ENCODE measurements around the gene ALPI. TPM values are rescaled to one million over a fixed set of nuclear protein-coding genes. Genes with fewer than 3 reads are reported as not detected.
"Not testable (repeated sequence)": the region's sequence is repeated elsewhere in the genome, so short reads cannot be mapped to it uniquely, and the experiment has no call there.

Gene ALPI
- not detected for polyA plus RNA-seq (2013, experiment 1 of 2)
- polyA plus RNA-seq (2013, experiment 2 of 2) = not detected

DNA sequence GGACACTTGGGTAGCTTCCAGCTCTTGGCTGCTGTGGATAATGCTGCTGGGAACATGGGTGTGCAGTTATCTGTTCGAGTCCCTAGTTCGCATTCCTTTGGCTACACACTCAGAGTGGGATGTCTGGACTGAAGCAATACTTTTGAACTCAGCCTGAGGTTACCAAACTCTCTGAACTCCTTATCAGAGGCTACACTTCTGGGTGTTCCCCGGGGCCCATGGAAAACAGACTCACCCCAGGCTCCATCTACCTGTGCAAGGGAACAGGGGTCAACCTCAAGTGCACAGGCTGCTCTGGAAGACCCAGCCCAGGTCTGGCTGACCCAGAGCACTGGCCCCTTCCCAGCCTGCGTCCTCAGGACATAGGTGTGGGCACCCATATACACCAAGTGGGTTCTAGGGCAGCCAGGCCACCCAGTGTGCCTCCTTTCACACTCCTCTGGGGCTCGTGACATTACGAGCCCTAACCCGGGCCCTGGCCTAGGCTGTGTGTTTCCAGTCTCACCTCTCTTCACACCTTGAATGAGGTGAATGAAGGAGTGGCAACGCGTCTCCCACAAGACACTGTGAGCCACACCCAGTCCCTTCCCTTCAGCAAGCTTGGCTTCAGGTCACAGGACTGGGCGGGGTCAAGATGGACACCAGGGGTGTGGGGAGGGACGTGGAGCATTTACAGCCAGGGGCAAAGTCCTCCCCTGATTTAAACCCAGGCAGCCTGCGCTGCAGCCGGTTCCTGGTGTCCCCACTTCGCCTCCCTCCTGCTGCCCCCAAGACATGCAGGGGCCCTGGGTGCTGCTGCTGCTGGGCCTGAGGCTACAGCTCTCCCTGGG, at the start of gene ALPI:
Gene ALPI (plus strand): TSS at position 728 of the 830 bp plus-strand sequence. CDS start 47 bp downstream, at position 775.
- Histone ChIP-seq H4K8ac (ENCODE audit: low read depth, low read length) (no peak within 1 kb of the TSS), H3K4me3 (ENCODE audit: low read length) (no peak within 1 kb of the TSS), H3K79me2 (ENCODE audit: control insufficient read depth, insufficient read depth, low read length) (no peaks in the 10 kb centered on the region), H3K36me3 (ENCODE audit: control insufficient read depth, insufficient read depth, low read length) (no peaks in the 10 kb centered on the region), H3K4me1 (ENCODE audit: control insufficient read depth, low read depth, low read length) (no peaks in the 10 kb centered on the region), H2BK120ac (ENCODE audit: low read depth, low read length) (no peak within 1 kb of the TSS), H4K5ac (ENCODE audit: low read length) (no peak within 1 kb of the TSS), H3K9ac (ENCODE audit: low read length) (no peak within 1 kb of the TSS), H2BK5ac (ENCODE audit: low read length) (no peak within 1 kb of the TSS), H3K4ac (ENCODE audit: low read depth, low read length) (no peak within 1 kb of the TSS), H3K18ac (ENCODE audit: low read length) (no peak within 1 kb of the TSS), H3K27ac (ENCODE audit: low read depth, low read length) (no peak within 1 kb of the TSS), H3K56ac (ENCODE audit: low read length) (no peak within 1 kb of the TSS), H3K23ac (ENCODE audit: low read length) (no peak within 1 kb of the TSS), H3K4me2 (ENCODE audit: low read length) (no peak within 1 kb of the TSS), H3K27me3 (ENCODE audit: insufficient read depth, low read length, poor library complexity) (no peaks in the 10 kb centered on the region), H3K79me1 (ENCODE audit: low read length) (no peaks in the 10 kb centered on the region), H2BK15ac (replicated peaks; ENCODE audit: low read depth) (no peak within 1 kb of the TSS), H2AK5ac (ENCODE audit: low read length) (no peak within 1 kb of the TSS)
- no peak for DNase-seq
- no CpG with 5 or more reads among the region's 14 CpGs for WGBS (ENCODE audit: extremely low coverage, insufficient coverage, low lambda C conversion rate)

DNA sequence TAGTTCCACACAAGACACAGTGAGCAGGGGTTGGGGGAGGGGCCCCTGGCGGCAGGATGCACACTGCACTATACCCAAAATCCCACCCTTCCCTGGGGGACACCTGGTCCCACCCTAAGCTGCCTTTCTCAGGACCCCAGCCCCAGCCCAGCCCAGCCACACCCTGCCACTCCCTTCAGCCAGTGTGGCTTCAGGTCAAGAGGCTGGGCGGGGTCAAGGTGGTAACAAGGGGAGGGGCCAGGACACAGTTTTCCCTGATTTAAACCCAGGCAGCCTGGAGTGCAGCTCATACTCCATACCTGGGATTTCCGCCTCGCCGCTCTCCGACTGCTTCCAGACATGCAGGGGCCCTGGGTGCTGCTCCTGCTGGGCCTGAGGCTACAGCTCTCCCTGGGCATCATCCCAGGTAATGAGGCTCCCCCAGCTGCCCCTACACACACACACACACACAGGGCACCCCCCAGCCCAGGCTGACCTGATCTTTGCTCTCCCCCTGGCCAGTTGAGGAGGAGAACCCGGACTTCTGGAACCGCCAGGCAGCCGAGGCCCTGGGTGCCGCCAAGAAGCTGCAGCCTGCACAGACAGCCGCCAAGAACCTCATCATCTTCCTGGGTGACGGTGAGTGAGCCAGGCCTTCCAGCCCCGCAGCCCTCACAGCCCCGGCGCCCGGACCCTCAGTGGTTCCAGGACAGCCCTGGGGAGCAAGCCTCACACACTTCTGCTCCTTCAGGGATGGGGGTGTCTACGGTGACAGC, 49.2 kb upstream of the ALPI start, which contains the start of gene ALPG:
Gene ALPG (plus strand): TSS at position 289 of the 755 bp plus-strand sequence. CDS start 51 bp downstream, at position 340.
- Histone ChIP-seq H3K18ac (ENCODE audit: low read length) (no peak within 1 kb of the TSS), H2BK5ac (ENCODE audit: low read length) (no peak within 1 kb of the TSS), H3K27me3 (ENCODE audit: insufficient read depth, low read length, poor library complexity) (no peaks in the 10 kb centered on the region), H3K79me1 (ENCODE audit: low read length) (no peaks in the 10 kb centered on the region), H3K4ac (ENCODE audit: low read depth, low read length) (no peak within 1 kb of the TSS), H3K36me3 (ENCODE audit: control insufficient read depth, insufficient read depth, low read length) (no peaks in the 10 kb centered on the region), H3K23ac (ENCODE audit: low read length) (no peak within 1 kb of the TSS), H2AK5ac (ENCODE audit: low read length) (no peak within 1 kb of the TSS), H3K4me3 (ENCODE audit: low read length) (no peak within 1 kb of the TSS), H3K4me2 (ENCODE audit: low read length) (no peak within 1 kb of the TSS), H3K79me2 (ENCODE audit: control insufficient read depth, insufficient read depth, low read length) (no peaks in the 10 kb centered on the region), H3K9ac (ENCODE audit: low read length) (no peak within 1 kb of the TSS), H3K56ac (ENCODE audit: low read length) (no peak within 1 kb of the TSS), H3K27ac (ENCODE audit: low read depth, low read length) (no peak within 1 kb of the TSS), H2BK120ac (ENCODE audit: low read depth, low read length) (no peak within 1 kb of the TSS), H2BK15ac (replicated peaks; ENCODE audit: low read depth) (no peak within 1 kb of the TSS), H3K4me1 (ENCODE audit: control insufficient read depth, low read depth, low read length) (no peaks in the 10 kb centered on the region), H4K5ac (ENCODE audit: low read length) (no peak within 1 kb of the TSS), H4K8ac (ENCODE audit: low read depth, low read length) (no peak within 1 kb of the TSS)
- no CpG with 5 or more reads among the region's 17 CpGs for WGBS (ENCODE audit: extremely low coverage, insufficient coverage, low lambda C conversion rate)
- DNase-seq = no peak

DNA sequence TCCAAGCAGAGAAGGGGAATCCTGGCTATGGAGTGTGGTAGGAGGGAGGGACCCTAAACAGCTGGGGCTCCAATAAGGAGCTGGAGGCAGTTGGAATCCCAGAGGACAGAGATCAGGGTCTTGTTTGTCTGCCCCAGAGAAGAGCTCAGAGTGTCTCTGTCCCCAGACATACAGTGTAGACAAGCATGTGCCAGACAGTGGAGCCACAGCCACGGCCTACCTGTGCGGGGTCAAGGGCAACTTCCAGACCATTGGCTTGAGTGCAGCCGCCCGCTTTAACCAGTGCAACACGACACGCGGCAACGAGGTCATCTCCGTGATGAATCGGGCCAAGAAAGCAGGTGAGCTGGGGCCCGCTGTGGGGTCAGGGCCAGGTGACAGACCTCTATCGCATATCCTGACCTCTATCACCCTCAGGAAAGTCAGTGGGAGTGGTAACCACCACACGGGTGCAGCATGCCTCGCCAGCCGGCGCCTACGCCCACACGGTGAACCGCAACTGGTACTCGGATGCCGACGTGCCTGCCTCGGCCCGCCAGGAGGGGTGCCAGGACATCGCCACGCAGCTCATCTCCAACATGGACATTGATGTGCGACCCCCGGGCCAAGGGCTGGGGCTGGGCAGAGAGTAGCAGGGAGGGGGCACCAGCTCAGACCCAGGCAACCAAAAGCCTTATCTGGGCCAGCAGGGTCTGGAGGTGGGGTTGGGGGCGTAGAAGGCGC, 48.4 kb upstream of the ALPI start:
- not testable (repeated sequence) for H3K56ac ChIP-seq (ENCODE audit: low read length); H3K18ac ChIP-seq (ENCODE audit: low read length); H3K27me3 ChIP-seq (ENCODE audit: insufficient read depth, low read length, poor library complexity); H3K4ac ChIP-seq (ENCODE audit: low read depth, low read length); H3K27ac ChIP-seq (ENCODE audit: low read depth, low read length); H2BK120ac ChIP-seq (ENCODE audit: low read depth, low read length); H2BK5ac ChIP-seq (ENCODE audit: low read length); H3K23ac ChIP-seq (ENCODE audit: low read length); H3K4me1 ChIP-seq (ENCODE audit: control insufficient read depth, low read depth, low read length); H3K79me2 ChIP-seq (ENCODE audit: control insufficient read depth, insufficient read depth, low read length); H2AK5ac ChIP-seq (ENCODE audit: low read length); H3K79me1 ChIP-seq (ENCODE audit: low read length); DNase-seq; H3K36me3 ChIP-seq (ENCODE audit: control insufficient read depth, insufficient read depth, low read length); H2BK15ac ChIP-seq (replicated peaks; ENCODE audit: low read depth); H3K4me2 ChIP-seq (ENCODE audit: low read length); H3K9ac ChIP-seq (ENCODE audit: low read length); H4K5ac ChIP-seq (ENCODE audit: low read length); H4K8ac ChIP-seq (ENCODE audit: low read depth, low read length); H3K4me3 ChIP-seq (ENCODE audit: low read length)
- no CpG with 5 or more reads among the region's 30 CpGs for WGBS (ENCODE audit: extremely low coverage, insufficient coverage, low lambda C conversion rate)

DNA sequence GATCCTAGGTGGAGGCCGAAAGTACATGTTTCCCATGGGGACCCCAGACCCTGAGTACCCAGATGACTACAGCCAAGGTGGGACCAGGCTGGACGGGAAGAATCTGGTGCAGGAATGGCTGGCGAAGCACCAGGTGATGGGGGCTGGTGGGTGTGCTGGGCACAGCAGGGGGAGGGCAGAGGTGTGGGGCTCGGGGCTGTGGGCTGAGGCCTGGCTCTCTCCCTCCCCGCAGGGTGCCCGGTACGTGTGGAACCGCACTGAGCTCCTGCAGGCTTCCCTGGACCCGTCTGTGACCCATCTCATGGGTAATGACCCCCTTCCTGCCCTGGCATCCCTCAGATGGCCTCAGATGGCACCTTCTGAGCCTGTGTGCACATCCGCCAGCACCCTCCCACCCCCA, 47.7 kb upstream of the ALPI start:
- H2BK5ac ChIP-seq (ENCODE audit: low read length); H2BK15ac ChIP-seq (replicated peaks; ENCODE audit: low read depth); H3K4me1 ChIP-seq (ENCODE audit: control insufficient read depth, low read depth, low read length); H2BK120ac ChIP-seq (ENCODE audit: low read depth, low read length); H3K27me3 ChIP-seq (ENCODE audit: insufficient read depth, low read length, poor library complexity); H2AK5ac ChIP-seq (ENCODE audit: low read length); H3K4me2 ChIP-seq (ENCODE audit: low read length); H3K56ac ChIP-seq (ENCODE audit: low read length); H4K5ac ChIP-seq (ENCODE audit: low read length); H3K79me1 ChIP-seq (ENCODE audit: low read length); H3K4ac ChIP-seq (ENCODE audit: low read depth, low read length); H3K9ac ChIP-seq (ENCODE audit: low read length); H3K4me3 ChIP-seq (ENCODE audit: low read length); H4K8ac ChIP-seq (ENCODE audit: low read depth, low read length); H3K23ac ChIP-seq (ENCODE audit: low read length); H3K27ac ChIP-seq (ENCODE audit: low read depth, low read length); H3K18ac ChIP-seq (ENCODE audit: low read length); DNase-seq; H3K79me2 ChIP-seq (ENCODE audit: control insufficient read depth, insufficient read depth, low read length); H3K36me3 ChIP-seq (ENCODE audit: control insufficient read depth, insufficient read depth, low read length): not testable (repeated sequence)
- no CpG with 5 or more reads among the region's 10 CpGs for WGBS (ENCODE audit: extremely low coverage, insufficient coverage, low lambda C conversion rate)

DNA sequence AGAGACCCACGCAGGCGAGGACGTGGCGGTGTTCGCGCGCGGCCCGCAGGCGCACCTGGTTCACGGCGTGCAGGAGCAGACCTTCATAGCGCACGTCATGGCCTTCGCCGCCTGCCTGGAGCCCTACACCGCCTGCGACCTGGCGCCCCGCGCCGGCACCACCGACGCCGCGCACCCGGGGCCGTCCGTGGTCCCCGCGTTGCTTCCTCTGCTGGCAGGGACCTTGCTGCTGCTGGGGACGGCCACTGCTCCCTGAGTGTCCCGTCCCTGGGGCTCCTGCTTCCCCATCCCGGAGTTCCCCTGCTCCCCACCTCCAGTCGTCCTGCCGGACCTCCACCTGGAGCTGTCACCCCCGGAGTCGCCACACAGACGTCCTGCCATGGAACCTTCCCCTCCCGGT, 46.3 kb upstream of the ALPI start:
- H3K23ac ChIP-seq (ENCODE audit: low read length); H3K56ac ChIP-seq (ENCODE audit: low read length); H3K4me3 ChIP-seq (ENCODE audit: low read length); H3K9ac ChIP-seq (ENCODE audit: low read length); H2AK5ac ChIP-seq (ENCODE audit: low read length); H3K79me2 ChIP-seq (ENCODE audit: control insufficient read depth, insufficient read depth, low read length); H4K8ac ChIP-seq (ENCODE audit: low read depth, low read length); DNase-seq; H3K18ac ChIP-seq (ENCODE audit: low read length); H3K27me3 ChIP-seq (ENCODE audit: insufficient read depth, low read length, poor library complexity); H3K4me1 ChIP-seq (ENCODE audit: control insufficient read depth, low read depth, low read length); H2BK5ac ChIP-seq (ENCODE audit: low read length); H3K27ac ChIP-seq (ENCODE audit: low read depth, low read length); H3K4ac ChIP-seq (ENCODE audit: low read depth, low read length); H3K79me1 ChIP-seq (ENCODE audit: low read length); H3K4me2 ChIP-seq (ENCODE audit: low read length); H2BK15ac ChIP-seq (replicated peaks; ENCODE audit: low read depth); H4K5ac ChIP-seq (ENCODE audit: low read length); H2BK120ac ChIP-seq (ENCODE audit: low read depth, low read length); H3K36me3 ChIP-seq (ENCODE audit: control insufficient read depth, insufficient read depth, low read length): not testable (repeated sequence)
- WGBS (ENCODE audit: extremely low coverage, insufficient coverage, low lambda C conversion rate) = no CpG with 5 or more reads among the region's 40 CpGs

All from mesendoderm (in vitro differentiated cells).